Measurements from ENCODE around the gene SPATA12. TPM values are rescaled to one million over a fixed set of nuclear protein-coding genes. Genes with fewer than 3 reads are reported as not detected.

Gene SPATA12
- total and polyA plus RNA-seq, 7 experiments from 2014 or later: not detected

DNA sequence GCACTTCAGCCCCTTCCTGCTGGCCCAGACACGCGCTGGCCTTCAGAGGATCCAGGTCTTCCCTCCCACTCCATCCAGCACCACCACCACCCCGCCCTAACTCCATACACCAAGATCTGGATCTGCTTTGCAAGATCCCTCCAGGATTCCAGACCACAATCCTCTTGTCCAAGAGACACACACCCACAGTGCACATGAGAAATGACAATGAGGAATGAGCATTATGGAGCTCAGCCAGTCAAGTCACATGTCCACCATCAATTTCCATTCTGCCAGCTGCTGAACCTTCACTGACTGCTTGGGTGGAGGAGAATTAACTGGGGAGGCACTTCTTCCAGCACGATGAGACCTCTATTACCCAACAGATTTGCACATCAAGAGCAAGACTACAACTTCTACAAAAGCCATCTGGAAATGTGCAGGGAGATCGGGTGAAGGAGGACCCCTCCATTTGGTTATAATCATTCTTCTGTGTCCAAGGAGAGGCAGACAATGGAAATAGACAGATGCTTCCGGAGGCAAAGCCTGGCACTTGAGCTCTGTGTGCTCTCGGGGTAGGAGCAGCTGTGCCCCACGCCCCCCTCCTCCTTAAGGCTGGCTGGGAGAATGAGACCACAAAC lies 12.3 kb upstream of the SPATA12 start:
- no peaks in the 10 kb centered on the region for H3K9me3 ChIP-seq (ENCODE audit: control insufficient read depth in 2 of 3, low read length in 3 of 3)
- no peaks in the 10 kb centered on the region for H3K27me3 ChIP-seq (ENCODE audit: control insufficient read depth in 2 of 2, insufficient read depth in 2 of 2, low read length in 2 of 2)
- Mint-ChIP-seq H3K9me3 (no peaks in the 10 kb centered on the region), H3K36me3 (no peaks in the 10 kb centered on the region), H3K27me3 (peaks cover 4 to 16% (median 5%) of the 10 kb centered on the region in 5 donors), H3K4me3 (no peak overlapping the region), H3K27ac (no peak overlapping the region), H3K4me1 (no peaks in the 10 kb centered on the region)
- no peak overlapping the region for H3K27ac ChIP-seq (ENCODE audit: low read depth, low read length)
- intact Hi-C loops (cut with micrococcal nuclease): no loop called here
- no peaks in the 10 kb centered on the region for H3K4me1 ChIP-seq (ENCODE audit: control insufficient read depth in 2 of 2, insufficient read depth in 2 of 2, low read length in 2 of 2)
- ChIA-PET POLR2A (no interaction called here), CTCF (interaction anchor here (0.5 kb wide), 1 partner anchor 35 kb away, joined by 3 read pairs; no protein-coding TSS in a partner anchor)
- H3K36me3 ChIP-seq (ENCODE audit: control insufficient read depth in 2 of 3, insufficient read depth in 3 of 3, low read length in 3 of 3): no peaks in the 10 kb centered on the region
- H3K4me3 ChIP-seq (ENCODE audit: low read length): no peak overlapping the region
- DNase-seq (no peak), ATAC-seq (no peak)

DNA sequence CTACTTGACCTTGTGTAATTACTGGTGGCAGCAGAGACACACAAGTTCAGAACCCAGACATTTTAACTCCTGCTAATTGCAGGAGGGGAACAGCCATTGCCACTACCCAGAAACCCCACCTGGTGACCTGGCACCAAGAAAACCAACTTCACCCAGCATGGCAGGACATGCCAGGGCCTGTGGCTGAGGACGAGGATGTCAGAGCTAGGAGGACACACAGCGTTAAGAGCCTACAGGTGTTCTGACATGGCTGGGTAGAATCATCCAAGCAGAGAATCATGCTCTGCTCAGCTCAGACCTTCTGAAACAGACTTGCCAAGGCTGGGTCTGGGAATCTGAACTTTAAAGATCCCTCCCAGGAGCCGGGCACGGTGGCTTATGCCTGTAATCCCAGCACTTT lies 11.7 kb upstream of the SPATA12 start:
- no peak overlapping the region for H3K27ac ChIP-seq (ENCODE audit: low read depth, low read length)
- Mint-ChIP-seq H3K9me3 (no peaks in the 10 kb centered on the region), H3K36me3 (no peaks in the 10 kb centered on the region), H3K4me3 (no peak overlapping the region), H3K27ac (no peak overlapping the region), H3K27me3 (peaks cover 0 to 13% (median 10%) of the 10 kb centered on the region in 5 donors), H3K4me1 (no peaks in the 10 kb centered on the region)
- no peak overlapping the region for H3K4me3 ChIP-seq (ENCODE audit: low read length)
- no peaks in the 10 kb centered on the region for H3K36me3 ChIP-seq (ENCODE audit: control insufficient read depth in 2 of 3, insufficient read depth in 3 of 3, low read length in 3 of 3)
- intact Hi-C loops (cut with micrococcal nuclease): no loop called here
- H3K4me1 ChIP-seq (ENCODE audit: control insufficient read depth in 2 of 2, insufficient read depth in 2 of 2, low read length in 2 of 2): no peaks in the 10 kb centered on the region
- H3K9me3 ChIP-seq (ENCODE audit: control insufficient read depth in 2 of 3, low read length in 3 of 3): no peaks in the 10 kb centered on the region
- ChIA-PET CTCF (no interaction called here), POLR2A (no interaction called here)
- DNase-seq (no peak), ATAC-seq (no peak)
- no peaks in the 10 kb centered on the region for H3K27me3 ChIP-seq (ENCODE audit: control insufficient read depth in 2 of 2, insufficient read depth in 2 of 2, low read length in 2 of 2)

DNA sequence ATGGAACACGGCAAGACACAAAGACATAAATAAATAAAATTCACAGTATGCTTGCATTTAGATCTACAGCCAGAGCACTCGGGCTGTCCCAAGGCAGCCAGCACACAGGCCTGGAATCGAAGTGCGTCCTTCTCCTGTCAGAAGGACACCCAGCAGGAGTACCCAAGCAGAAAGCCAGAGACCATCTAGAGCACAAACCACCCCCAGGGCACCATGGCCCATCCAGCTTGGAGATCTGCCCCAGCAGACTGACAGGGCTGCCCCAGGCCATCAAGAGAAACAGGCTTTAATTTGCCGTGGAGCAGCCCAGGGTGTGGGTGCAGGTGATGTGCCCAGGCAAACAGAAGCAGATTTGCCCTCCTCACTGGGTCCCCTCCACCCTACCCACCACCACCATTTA lies 7.8 kb upstream of the SPATA12 start:
- POLR2A ChIA-PET: no interaction called here
- Mint-ChIP-seq H3K4me1 (no peaks in the 10 kb centered on the region), H3K4me3 (no peak overlapping the region), H3K27me3 (peaks cover 11 to 20% (median 17%) of the 10 kb centered on the region in 5 donors), H3K9me3 (peaks cover 0 to 8% (median 0%) of the 10 kb centered on the region in 11 donors), H3K36me3 (peaks cover 0 to 4% (median 0%) of the 10 kb centered on the region in 5 donors), H3K27ac (no peak overlapping the region)
- no peaks in the 10 kb centered on the region for H3K36me3 ChIP-seq (ENCODE audit: control insufficient read depth in 2 of 3, insufficient read depth in 3 of 3, low read length in 3 of 3)
- H3K4me3 ChIP-seq (ENCODE audit: low read length): no peak overlapping the region
- no peak for DNase-seq
- H3K27me3 ChIP-seq (ENCODE audit: control insufficient read depth in 2 of 2, insufficient read depth in 2 of 2, low read length in 2 of 2): no peaks in the 10 kb centered on the region
- ATAC-seq: no peak
- H3K4me1 ChIP-seq (ENCODE audit: control insufficient read depth in 2 of 2, insufficient read depth in 2 of 2, low read length in 2 of 2): no peaks in the 10 kb centered on the region
- intact Hi-C loops (cut with micrococcal nuclease): no loop called here
- H3K27ac ChIP-seq (ENCODE audit: low read depth, low read length): no peak overlapping the region
- CTCF ChIA-PET: no interaction called here
- no peaks in the 10 kb centered on the region for H3K9me3 ChIP-seq (ENCODE audit: control insufficient read depth in 2 of 3, low read length in 3 of 3)

DNA sequence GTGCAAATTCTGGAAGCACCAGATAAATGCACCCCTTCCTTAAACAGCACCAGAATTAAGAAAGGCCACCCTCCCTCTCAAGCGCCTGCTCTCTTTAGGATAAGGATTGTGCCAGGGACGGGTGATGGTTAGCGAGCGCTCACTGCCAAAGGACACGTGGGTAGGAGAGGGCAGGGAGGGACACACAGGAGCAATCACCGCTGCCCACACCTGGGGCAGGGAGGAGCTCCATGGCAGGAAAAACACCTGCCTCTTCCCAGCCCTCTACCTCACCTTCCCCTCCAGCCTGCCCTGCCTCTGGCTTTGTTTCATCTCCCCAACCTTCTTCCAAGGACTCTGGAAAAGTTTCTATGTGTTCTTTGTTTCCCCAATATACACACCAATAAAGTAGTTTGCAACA lies 7.3 kb upstream of the SPATA12 start:
- POLR2A ChIA-PET: no interaction called here
- H3K27me3 Mint-ChIP-seq: peaks cover 8 to 20% (median 14%) of the 10 kb centered on the region in 5 donors
- Histone ChIP-seq H3K9me3 (ENCODE audit: control insufficient read depth in 2 of 3, low read length in 3 of 3) (no peaks in the 10 kb centered on the region), H3K4me1 (ENCODE audit: control insufficient read depth in 2 of 2, insufficient read depth in 2 of 2, low read length in 2 of 2) (no peaks in the 10 kb centered on the region), H3K4me3 (ENCODE audit: low read length) (no peak overlapping the region), H3K36me3 (ENCODE audit: control insufficient read depth in 2 of 3, insufficient read depth in 3 of 3, low read length in 3 of 3) (no peaks in the 10 kb centered on the region), H3K27ac (ENCODE audit: low read depth, low read length) (no peak overlapping the region), H3K27me3 (ENCODE audit: control insufficient read depth in 2 of 2, insufficient read depth in 2 of 2, low read length in 2 of 2) (no peaks in the 10 kb centered on the region)
- intact Hi-C loops (cut with micrococcal nuclease): no loop called here
- H3K4me3 Mint-ChIP-seq: no peak overlapping the region
- ATAC-seq: no peak
- H3K36me3 Mint-ChIP-seq: peaks cover 0 to 4% (median 0%) of the 10 kb centered on the region in 5 donors
- CTCF ChIA-PET: no interaction called here
- no peaks in the 10 kb centered on the region for H3K4me1 Mint-ChIP-seq
- DNase-seq: no peak
- no peak overlapping the region for H3K27ac Mint-ChIP-seq
- H3K9me3 Mint-ChIP-seq: peaks cover 0 to 8% (median 0%) of the 10 kb centered on the region in 11 donors

DNA sequence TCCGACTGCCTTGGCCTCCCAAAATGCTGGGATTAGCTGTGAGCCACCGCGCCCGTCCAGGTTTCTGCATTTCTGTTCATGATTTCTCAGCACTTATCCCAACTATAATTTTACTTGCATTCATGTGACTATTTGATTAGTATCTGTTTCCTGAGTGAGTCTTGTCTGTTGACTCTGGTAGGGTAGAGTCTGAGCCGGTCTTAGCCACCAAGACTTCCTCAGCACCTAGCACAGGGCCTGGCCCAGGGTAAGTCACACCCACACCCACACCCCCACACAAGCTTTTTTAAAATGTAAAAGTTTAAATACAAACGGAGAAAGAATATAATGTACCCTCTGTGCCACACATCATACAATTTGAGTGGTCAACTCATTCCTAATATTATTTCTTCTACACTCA lies 3.1 kb upstream of the SPATA12 start:
- intact Hi-C loops (cut with micrococcal nuclease): no loop called here
- ATAC-seq (no peak), DNase-seq (no peak)
- H3K27me3 ChIP-seq (ENCODE audit: control insufficient read depth in 2 of 2, insufficient read depth in 2 of 2, low read length in 2 of 2): no peaks in the 10 kb centered on the region
- H3K4me3 ChIP-seq (ENCODE audit: low read length): no peak overlapping the region
- Mint-ChIP-seq H3K9me3 (peaks cover 0 to 10% (median 0%) of the 10 kb centered on the region in 11 donors), H3K36me3 (peaks cover 0 to 4% (median 0%) of the 10 kb centered on the region in 5 donors), H3K4me3 (no peak overlapping the region), H3K27ac (no peak overlapping the region), H3K27me3 (peaks cover 2 to 20% (median 12%) of the 10 kb centered on the region in 5 donors), H3K4me1 (peaks cover 0 to 4% (median 0%) of the 10 kb centered on the region in 7 donors)
- H3K36me3 ChIP-seq (ENCODE audit: control insufficient read depth in 2 of 3, insufficient read depth in 3 of 3, low read length in 3 of 3): no peaks in the 10 kb centered on the region
- CTCF ChIA-PET: no interaction called here
- POLR2A ChIA-PET: no interaction called here
- H3K4me1 ChIP-seq (ENCODE audit: control insufficient read depth in 2 of 2, insufficient read depth in 2 of 2, low read length in 2 of 2): no peaks in the 10 kb centered on the region
- no peaks in the 10 kb centered on the region for H3K9me3 ChIP-seq (ENCODE audit: control insufficient read depth in 2 of 3, low read length in 3 of 3)
- no peak overlapping the region for H3K27ac ChIP-seq (ENCODE audit: low read depth, low read length)

DNA sequence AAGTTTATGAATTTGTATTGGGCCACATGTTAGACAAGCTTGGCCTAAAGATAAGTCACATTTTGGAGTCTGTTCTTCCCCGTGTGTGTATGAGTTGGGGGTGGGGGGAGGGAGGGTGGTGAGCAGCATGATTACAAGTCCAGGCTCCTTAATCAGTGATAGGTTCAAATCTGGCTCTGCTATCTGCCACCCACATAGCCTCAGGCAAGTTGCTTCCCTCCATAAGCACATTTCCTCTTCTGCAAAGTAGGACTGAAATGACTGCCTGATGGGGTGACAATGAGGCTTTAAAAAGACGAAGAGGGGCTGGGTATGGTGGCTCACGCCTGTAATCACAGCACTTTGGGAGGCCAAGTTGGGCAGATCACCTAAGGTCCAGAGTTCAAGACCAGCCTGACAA lies 1.1 kb upstream of the SPATA12 start:
- H3K27me3 ChIP-seq (ENCODE audit: control insufficient read depth in 2 of 2, insufficient read depth in 2 of 2, low read length in 2 of 2): no peaks in the 10 kb centered on the region
- H3K4me1 Mint-ChIP-seq: peaks cover 0 to 6% (median 3%) of the 10 kb centered on the region in 7 donors
- ATAC-seq: no peak
- H3K9me3 ChIP-seq (ENCODE audit: control insufficient read depth in 2 of 3, low read length in 3 of 3): no peaks in the 10 kb centered on the region
- H3K36me3 Mint-ChIP-seq: peaks cover 0 to 4% (median 0%) of the 10 kb centered on the region in 5 donors
- intact Hi-C loops (cut with micrococcal nuclease): no loop called here
- H3K4me3 Mint-ChIP-seq: no peak overlapping the region
- no peak overlapping the region for H3K27ac ChIP-seq (ENCODE audit: low read depth, low read length)
- no peaks in the 10 kb centered on the region for H3K4me1 ChIP-seq (ENCODE audit: control insufficient read depth in 2 of 2, insufficient read depth in 2 of 2, low read length in 2 of 2)
- no peak overlapping the region for H3K27ac Mint-ChIP-seq
- no peak for DNase-seq
- no peak overlapping the region for H3K4me3 ChIP-seq (ENCODE audit: low read length)
- H3K36me3 ChIP-seq (ENCODE audit: control insufficient read depth in 2 of 3, insufficient read depth in 3 of 3, low read length in 3 of 3): no peaks in the 10 kb centered on the region
- POLR2A ChIA-PET: no interaction called here
- CTCF ChIA-PET: no interaction called here
- H3K9me3 Mint-ChIP-seq: peaks cover 0 to 10% (median 0%) of the 10 kb centered on the region in 11 donors
- peaks cover 2 to 20% (median 7%) of the 10 kb centered on the region in 5 donors for H3K27me3 Mint-ChIP-seq

DNA sequence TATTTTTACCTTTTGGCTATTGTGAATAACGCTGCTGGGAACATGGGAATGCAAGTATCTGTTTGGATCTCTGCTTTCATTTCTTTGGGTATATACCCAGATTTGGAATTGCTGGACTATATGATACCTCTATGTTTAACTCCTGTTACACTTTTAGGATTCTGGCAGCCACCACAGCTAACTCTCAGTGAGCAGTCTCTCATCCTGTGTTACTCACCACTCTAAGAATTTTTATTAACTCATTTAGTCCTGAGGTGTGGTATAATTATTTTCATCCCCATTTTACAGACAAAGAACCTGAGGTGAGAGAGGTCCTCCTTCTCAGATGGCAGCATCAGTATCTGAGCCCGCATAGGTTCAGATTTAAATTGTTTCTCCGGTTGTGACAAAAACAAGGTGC lies 1.1 kb downstream of the SPATA12 start:
- Histone ChIP-seq H3K4me1 (ENCODE audit: control insufficient read depth in 2 of 2, insufficient read depth in 2 of 2, low read length in 2 of 2) (no peaks in the 10 kb centered on the region), H3K27me3 (ENCODE audit: control insufficient read depth in 2 of 2, insufficient read depth in 2 of 2, low read length in 2 of 2) (no peaks in the 10 kb centered on the region), H3K4me3 (ENCODE audit: low read length) (no peak overlapping the region), H3K36me3 (ENCODE audit: control insufficient read depth in 2 of 3, insufficient read depth in 3 of 3, low read length in 3 of 3) (no peaks in the 10 kb centered on the region), H3K9me3 (ENCODE audit: control insufficient read depth in 2 of 3, low read length in 3 of 3) (no peaks in the 10 kb centered on the region), H3K27ac (ENCODE audit: low read depth, low read length) (no peak overlapping the region)
- peaks cover 0 to 6% (median 3%) of the 10 kb centered on the region in 7 donors for H3K4me1 Mint-ChIP-seq
- H3K27ac Mint-ChIP-seq: no peak overlapping the region
- intact Hi-C loops (cut with micrococcal nuclease): no loop called here
- H3K4me3 Mint-ChIP-seq: no peak overlapping the region
- CTCF ChIA-PET: no interaction called here
- DNase-seq (no peak), ATAC-seq (no peak)
- H3K9me3 Mint-ChIP-seq: peaks cover 0 to 7% (median 0%) of the 10 kb centered on the region in 11 donors
- H3K36me3 Mint-ChIP-seq: peaks cover 0 to 4% (median 0%) of the 10 kb centered on the region in 5 donors
- H3K27me3 Mint-ChIP-seq: peaks cover 0 to 7% (median 2%) of the 10 kb centered on the region in 5 donors
- POLR2A ChIA-PET: no interaction called here
